Neuronal stem cell (in vitro differentiated cells): ENCODE measurements around the gene ARHGEF12.

Experiments used
- DNase-seq: peaks from one replicate; pipeline ENCODE4 v3.0.0-alpha.2; 2013; ENCODE audit warnings: low spot score
- H2AFZ ChIP-seq: one replicate; pipeline ENCODE4 v1.6.1; 2013; ENCODE audit warnings: mild to moderate bottlenecking, low read length, inconsistent platforms
- H2AK5ac ChIP-seq: 2 replicates; pipeline ENCODE4 v1.6.1; 2013; ENCODE audit warnings: low read depth, mild to moderate bottlenecking, inconsistent platforms, low read length, moderate library complexity, mixed read lengths
- H2BK120ac ChIP-seq: 2 replicates; pipeline ENCODE4 v1.6.1; 2013; ENCODE audit warnings: low read depth, mild to moderate bottlenecking, inconsistent platforms, low read length, moderate library complexity, mixed read lengths
- H2BK12ac ChIP-seq: one replicate; pipeline ENCODE4 v1.6.1; 2013; ENCODE audit warnings: low read length, inconsistent platforms
- H2BK15ac ChIP-seq: 2 replicates; pipeline ENCODE4 v1.6.1; 2013; ENCODE audit warnings: mild to moderate bottlenecking, low read length, inconsistent platforms, mixed read lengths
- H2BK5ac ChIP-seq: one replicate; pipeline ENCODE4 v1.6.1; 2013; ENCODE audit warnings: inconsistent platforms, mild to moderate bottlenecking, low read length, moderate library complexity
- H3K14ac ChIP-seq: one replicate; pipeline ENCODE4 v1.6.1; 2013; ENCODE audit warnings: low read length, inconsistent platforms
- H3K18ac ChIP-seq: 2 replicates; pipeline ENCODE4 v1.6.1; 2013; ENCODE audit warnings: low read length, inconsistent platforms
- H3K23ac ChIP-seq: 2 replicates; pipeline ENCODE4 v1.6.1; 2013; ENCODE audit warnings: low read depth, mild to moderate bottlenecking, mixed read lengths, low read length, inconsistent platforms; ENCODE audit not compliant: poor library complexity
- H3K27ac ChIP-seq: replicated peaks from 3 replicates; pipeline ENCODE4 v1.5.1; 2013; ENCODE audit warnings: low read length, inconsistent platforms
- H3K27me3 ChIP-seq, 3 experiments: 2 replicates each; pipeline ENCODE4 v1.6.1; 2013; ENCODE audit warnings: low read length in 3 of 3, mild to moderate bottlenecking in 2 of 3, inconsistent platforms in 1 of 3, low read depth in 1 of 3, mixed read lengths in 1 of 3, moderate library complexity in 1 of 3; ENCODE audit not compliant: control insufficient read depth in 3 of 3, insufficient read depth in 3 of 3
- H3K36me3 ChIP-seq, 2 donors: replicated peaks in 1 of 2; 2 replicates each; pipeline ENCODE4 v1.6.1; 2013; ENCODE audit warnings: low read length in 2 of 2; ENCODE audit not compliant: control insufficient read depth in 2 of 2, insufficient read depth in 2 of 2
- H3K4ac ChIP-seq: 2 replicates; pipeline ENCODE4 v1.6.1; 2013; ENCODE audit warnings: inconsistent platforms, mild to moderate bottlenecking, low read length, moderate library complexity
- H3K4me1 ChIP-seq, 2 donors: 1 replicate in 1 of 2; 2 replicates in 1 of 2; pipeline ENCODE4 v1.6.1; 2013; ENCODE audit warnings: low read length in 2 of 2, low read depth in 1 of 2; ENCODE audit not compliant: control insufficient read depth in 2 of 2, insufficient read depth in 1 of 2
- H3K4me2 ChIP-seq: one replicate; pipeline ENCODE4 v1.6.1; 2013; ENCODE audit warnings: mild to moderate bottlenecking, low read length, inconsistent platforms; ENCODE audit not compliant: insufficient read depth, poor library complexity, severe bottlenecking
- H3K4me3 ChIP-seq, 2 donors: 2 replicates each; pipeline ENCODE4 v1.5.1; 2013; ENCODE audit warnings: low read length in 2 of 2, mild to moderate bottlenecking in 2 of 2, inconsistent platforms in 1 of 2, moderate library complexity in 1 of 2
- H3K79me1 ChIP-seq: one replicate; pipeline ENCODE4 v1.6.1; 2013; ENCODE audit warnings: low read depth, mild to moderate bottlenecking, inconsistent platforms, low read length, moderate library complexity
- H3K9ac ChIP-seq: one replicate; pipeline ENCODE4 v1.6.1; 2013; ENCODE audit warnings: mild to moderate bottlenecking, low read depth, low read length, inconsistent platforms; ENCODE audit not compliant: poor library complexity
- H3K9me3 ChIP-seq, 2 donors: replicated peaks in 1 of 2; 2 replicates each; pipeline versions ENCODE3 to v1.6.1; 2013; ENCODE audit warnings: low read length in 2 of 2, mild to moderate bottlenecking in 2 of 2, inconsistent platforms in 1 of 2, low read depth in 1 of 2, mixed read lengths in 1 of 2, moderate library complexity in 1 of 2; ENCODE audit not compliant: control insufficient read depth in 2 of 2, insufficient read depth in 1 of 2
- H4K8ac ChIP-seq: one replicate; pipeline ENCODE4 v1.6.1; 2013; ENCODE audit warnings: low read depth, mild to moderate bottlenecking, inconsistent platforms, low read length, moderate library complexity
- H4K91ac ChIP-seq: one replicate; pipeline ENCODE4 v1.6.1; 2013; ENCODE audit warnings: low read length, low read depth, mild to moderate bottlenecking, inconsistent platforms; ENCODE audit not compliant: poor library complexity
- WGBS, 2 donors: extraction: QIAGEN DNeasy Blood & Tissue Kit; methylation state at CpG; one replicate each; pipeline ENCODE4 v1.1.7; 2013; ENCODE audit warnings: missing lambda C conversion rate in 2 of 2, mixed read lengths in 1 of 2; ENCODE audit not compliant: insufficient read length in 2 of 2, insufficient replicate concordance in 1 of 2; ENCODE audit errors: extremely low coverage in 2 of 2; 5-methylcytosine and 5-hydroxymethylcytosine counted together

Gene ARHGEF12

GRCh38 chr11:120310870-120311269, 25.3 kb upstream of the ARHGEF12 start:
- no peaks in the 10 kb centered on the region for H3K9me3 ChIP-seq
- H2BK5ac ChIP-seq = no peak overlapping the region
- no peak overlapping the region for H3K18ac ChIP-seq
- H2BK15ac ChIP-seq = no peak overlapping the region
- DNase-seq = no peak
- H3K4me2 ChIP-seq = no peak overlapping the region
- H3K4ac ChIP-seq = no peak overlapping the region
- H2AK5ac ChIP-seq = no peak overlapping the region
- H2BK120ac ChIP-seq = no peak overlapping the region
- no CpG with 5 or more reads among the region's 3 CpGs for WGBS, 2 donors
- H3K4me3 ChIP-seq = no peak overlapping the region
- peaks cover 0 to 25% (median 0%) of the 10 kb centered on the region in 3 experiments for H3K27me3 ChIP-seq
- no peaks in the 10 kb centered on the region for H3K79me1 ChIP-seq
- no peak overlapping the region for H4K91ac ChIP-seq
- no peak overlapping the region for H2BK12ac ChIP-seq
- no peak overlapping the region for H4K8ac ChIP-seq
- peaks cover 6 to 10% of the 10 kb centered on the region in 2 donors for H3K4me1 ChIP-seq
- H3K36me3 ChIP-seq = no peaks in the 10 kb centered on the region
- no peak overlapping the region for H3K9ac ChIP-seq
- no peak overlapping the region for H2AFZ ChIP-seq
- H3K14ac ChIP-seq = no peak overlapping the region
- H3K23ac ChIP-seq = no peak overlapping the region
- no peak overlapping the region for H3K27ac ChIP-seq

- H4K8ac ChIP-seq = no peak overlapping the region
- no CpG with 5 or more reads among the region's 3 CpGs for WGBS, 2 donors
- H3K23ac ChIP-seq = no peak overlapping the region
- H3K79me1 ChIP-seq = no peaks in the 10 kb centered on the region
- no peak overlapping the region for H2BK15ac ChIP-seq
- H2BK12ac ChIP-seq = no peak overlapping the region
- no peak for DNase-seq
- H3K9ac ChIP-seq = no peak overlapping the region
- no peak overlapping the region for H4K91ac ChIP-seq
- no peak overlapping the region for H3K4ac ChIP-seq
- H2BK120ac ChIP-seq = no peak overlapping the region
- no peaks in the 10 kb centered on the region for H3K36me3 ChIP-seq
- H3K27ac ChIP-seq = no peak overlapping the region
- H2AK5ac ChIP-seq = no peak overlapping the region
- H3K27me3 ChIP-seq = peaks cover 0 to 44% (median 0%) of the 10 kb centered on the region in 3 experiments
- H3K4me1 ChIP-seq = peaks cover 0 to 8% of the 10 kb centered on the region in 2 donors
- H3K9me3 ChIP-seq = no peaks in the 10 kb centered on the region
- no peak overlapping the region for H2AFZ ChIP-seq
- no peak overlapping the region for H3K4me2 ChIP-seq
- H3K18ac ChIP-seq = peak overlapping the region; percentile 63
- H3K14ac ChIP-seq = no peak overlapping the region
- no peak overlapping the region for H3K4me3 ChIP-seq
- no peak overlapping the region for H2BK5ac ChIP-seq
These were observed 21.4 kb upstream of the ARHGEF12 start for GRCh38 chr11:120314861-120315260.

GRCh38 chr11:120316880-120317688, 19.1 kb upstream of the ARHGEF12 start:
- no peak overlapping the region for H4K91ac ChIP-seq
- H3K9me3 ChIP-seq = no peaks in the 10 kb centered on the region
- peak overlapping the region; percentile 25 for H3K14ac ChIP-seq
- H2AK5ac ChIP-seq = peak overlapping the region; percentile 35
- H3K27ac ChIP-seq = no peak overlapping the region
- no peak overlapping the region for H3K23ac ChIP-seq
- no peak overlapping the region for H2BK5ac ChIP-seq
- no peak overlapping the region for H4K8ac ChIP-seq
- H2BK15ac ChIP-seq = no peak overlapping the region
- H2BK120ac ChIP-seq = no peak overlapping the region
- H2BK12ac ChIP-seq = no peak overlapping the region
- no peaks in the 10 kb centered on the region for H3K79me1 ChIP-seq
- H3K36me3 ChIP-seq = no peaks in the 10 kb centered on the region
- DNase-seq = no peak
- WGBS, 2 donors = no CpG with 5 or more reads among the region's 8 CpGs
- H3K4me1 ChIP-seq = peaks cover 0 to 8% of the 10 kb centered on the region in 2 donors
- no peak overlapping the region for H3K4me2 ChIP-seq
- H3K4me3 ChIP-seq = no peak overlapping the region
- peaks cover 0 to 47% (median 0%) of the 10 kb centered on the region in 3 experiments for H3K27me3 ChIP-seq
- H2AFZ ChIP-seq = peak overlapping the region; percentile 24
- H3K4ac ChIP-seq = no peak overlapping the region
- no peak overlapping the region for H3K9ac ChIP-seq
- no peak overlapping the region for H3K18ac ChIP-seq

GRCh38 chr11:120317689-120318480, 18.3 kb upstream of the ARHGEF12 start:
- H2BK15ac ChIP-seq = no peak overlapping the region
- no peak overlapping the region for H2AK5ac ChIP-seq
- H3K79me1 ChIP-seq = no peaks in the 10 kb centered on the region
- H3K4ac ChIP-seq = no peak overlapping the region
- no peak overlapping the region for H3K27ac ChIP-seq
- no peaks in the 10 kb centered on the region for H3K9me3 ChIP-seq
- H3K4me1 ChIP-seq = peaks cover 0 to 8% of the 10 kb centered on the region in 2 donors
- no peak overlapping the region for H3K9ac ChIP-seq
- no peak overlapping the region for H2BK120ac ChIP-seq
- no CpG with 5 or more reads among the region's 10 CpGs for WGBS, 2 donors
- DNase-seq = no peak
- H3K14ac ChIP-seq = no peak overlapping the region
- no peak overlapping the region for H3K18ac ChIP-seq
- no peak overlapping the region for H3K4me3 ChIP-seq
- H3K36me3 ChIP-seq = no peaks in the 10 kb centered on the region
- H4K91ac ChIP-seq = no peak overlapping the region
- H2AFZ ChIP-seq = peak overlapping the region; percentile 24
- H3K4me2 ChIP-seq = no peak overlapping the region
- H4K8ac ChIP-seq = no peak overlapping the region
- no peak overlapping the region for H3K23ac ChIP-seq
- peaks cover 0 to 53% (median 0%) of the 10 kb centered on the region in 3 experiments for H3K27me3 ChIP-seq
- H2BK5ac ChIP-seq = no peak overlapping the region
- H2BK12ac ChIP-seq = no peak overlapping the region
